Measurements from ENCODE around the gene NOP53. TPM values are rescaled to one million over a fixed set of nuclear protein-coding genes. Genes with fewer than 3 reads are reported as not detected.

Gene NOP53
- total and polyA plus RNA-seq, 2 of the 13 experiments (the other 11 are each of a cell fraction or from before 2014, with no cell fraction given): 53.9 to 141 TPM

DNA sequence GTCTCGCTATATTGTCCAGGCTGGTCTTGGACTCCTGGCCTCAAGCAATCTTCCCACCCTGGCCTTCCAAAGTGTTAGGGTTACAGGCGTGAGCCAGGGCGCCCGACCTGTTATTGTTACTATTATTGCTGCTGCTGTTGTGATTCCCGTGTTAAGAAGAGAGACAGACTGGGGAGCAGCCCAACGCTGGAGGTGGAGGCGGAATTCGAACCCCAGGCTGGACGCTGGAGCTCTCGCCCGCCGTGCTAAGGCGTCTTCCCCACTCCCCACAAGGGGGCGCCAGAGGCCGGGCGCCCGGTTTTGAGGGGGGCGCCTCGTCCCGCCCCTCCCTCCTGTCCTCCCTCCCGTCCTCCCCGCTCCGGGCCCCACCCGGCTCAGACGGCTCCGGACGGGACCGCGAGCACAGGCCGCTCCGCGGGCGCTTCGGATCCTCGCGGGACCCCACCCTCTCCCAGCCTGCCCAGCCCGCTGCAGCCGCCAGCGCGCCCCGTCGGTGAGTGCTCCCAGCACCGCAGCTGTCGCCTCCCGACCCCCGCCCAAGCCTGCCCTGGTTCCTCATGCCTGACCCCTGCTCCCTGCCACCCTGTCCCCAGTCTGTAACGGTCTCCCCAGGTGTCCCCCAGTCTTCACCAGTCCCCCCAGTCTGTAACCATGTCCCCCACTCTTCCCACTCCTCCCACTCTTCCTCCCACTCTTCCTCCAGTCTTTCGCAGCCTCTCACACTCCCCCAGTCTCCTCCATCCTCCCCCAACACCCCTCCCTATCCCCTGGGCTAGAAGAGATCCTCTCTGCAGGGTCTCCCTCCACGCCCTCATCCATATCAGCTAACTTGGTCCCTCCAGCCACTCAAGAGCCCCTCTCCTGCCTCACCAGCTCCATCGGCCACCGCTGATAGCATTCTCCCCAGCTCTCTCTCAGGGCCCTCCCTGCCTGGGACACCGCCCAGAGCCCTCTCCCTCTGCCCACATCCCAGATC lies 32.0 kb upstream of the NOP53 start, which contains the start of gene EHD2 (continued):
- TF ChIP-seq, protein P1, sequence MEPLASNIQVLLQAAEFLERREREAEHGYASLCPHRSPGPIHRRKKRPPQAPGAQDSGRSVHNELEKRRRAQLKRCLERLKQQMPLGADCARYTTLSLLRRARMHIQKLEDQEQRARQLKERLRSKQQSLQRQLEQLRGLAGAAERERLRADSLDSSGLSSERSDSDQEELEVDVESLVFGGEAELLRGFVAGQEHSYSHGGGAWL (CRISPR knock-in tag; IDR thresholded peaks at IDR 0.05): 0 out of 2 replicates have a peak, but pooled peaks have one; percentile 31
- TF ChIP-seq SMARCE1 (IDR thresholded peaks at IDR 0.05; ENCODE audit: borderline replicate concordance): no peak
- peak; percentile 94 for TF ChIP-seq ZNF263 (CRISPR knock-in tag; IDR thresholded peaks at IDR 0.05)
- TF ChIP-seq, protein P2, sequence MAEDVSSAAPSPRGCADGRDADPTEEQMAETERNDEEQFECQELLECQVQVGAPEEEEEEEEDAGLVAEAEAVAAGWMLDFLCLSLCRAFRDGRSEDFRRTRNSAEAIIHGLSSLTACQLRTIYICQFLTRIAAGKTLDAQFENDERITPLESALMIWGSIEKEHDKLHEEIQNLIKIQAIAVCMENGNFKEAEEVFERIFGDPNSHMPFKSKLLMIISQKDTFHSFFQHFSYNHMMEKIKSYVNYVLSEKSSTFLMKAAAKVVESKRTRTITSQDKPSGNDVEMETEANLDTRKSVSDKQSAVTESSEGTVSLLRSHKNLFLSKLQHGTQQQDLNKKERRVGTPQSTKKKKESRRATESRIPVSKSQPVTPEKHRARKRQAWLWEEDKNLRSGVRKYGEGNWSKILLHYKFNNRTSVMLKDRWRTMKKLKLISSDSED (CRISPR knock-in tag; IDR thresholded peaks at IDR 0.05): no peak
- TF ChIP-seq ZNF451 (CRISPR knock-in tag; IDR thresholded peaks at IDR 0.05): no peak
- TF ChIP-seq, protein P3, sequence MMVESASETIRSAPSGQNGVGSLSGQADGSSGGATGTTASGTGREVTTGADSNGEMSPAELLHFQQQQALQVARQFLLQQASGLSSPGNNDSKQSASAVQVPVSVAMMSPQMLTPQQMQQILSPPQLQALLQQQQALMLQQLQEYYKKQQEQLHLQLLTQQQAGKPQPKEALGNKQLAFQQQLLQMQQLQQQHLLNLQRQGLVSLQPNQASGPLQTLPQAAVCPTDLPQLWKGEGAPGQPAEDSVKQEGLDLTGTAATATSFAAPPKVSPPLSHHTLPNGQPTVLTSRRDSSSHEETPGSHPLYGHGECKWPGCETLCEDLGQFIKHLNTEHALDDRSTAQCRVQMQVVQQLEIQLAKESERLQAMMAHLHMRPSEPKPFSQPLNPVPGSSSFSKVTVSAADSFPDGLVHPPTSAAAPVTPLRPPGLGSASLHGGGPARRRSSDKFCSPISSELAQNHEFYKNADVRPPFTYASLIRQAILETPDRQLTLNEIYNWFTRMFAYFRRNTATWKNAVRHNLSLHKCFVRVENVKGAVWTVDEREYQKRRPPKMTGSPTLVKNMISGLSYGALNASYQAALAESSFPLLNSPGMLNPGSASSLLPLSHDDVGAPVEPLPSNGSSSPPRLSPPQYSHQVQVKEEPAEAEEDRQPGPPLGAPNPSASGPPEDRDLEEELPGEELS (CRISPR knock-in tag; IDR thresholded peaks at IDR 0.05): no peak
- no peak for TF ChIP-seq ZNF709 (CRISPR knock-in tag; IDR thresholded peaks at IDR 0.05)
- TF ChIP-seq, protein P4, sequence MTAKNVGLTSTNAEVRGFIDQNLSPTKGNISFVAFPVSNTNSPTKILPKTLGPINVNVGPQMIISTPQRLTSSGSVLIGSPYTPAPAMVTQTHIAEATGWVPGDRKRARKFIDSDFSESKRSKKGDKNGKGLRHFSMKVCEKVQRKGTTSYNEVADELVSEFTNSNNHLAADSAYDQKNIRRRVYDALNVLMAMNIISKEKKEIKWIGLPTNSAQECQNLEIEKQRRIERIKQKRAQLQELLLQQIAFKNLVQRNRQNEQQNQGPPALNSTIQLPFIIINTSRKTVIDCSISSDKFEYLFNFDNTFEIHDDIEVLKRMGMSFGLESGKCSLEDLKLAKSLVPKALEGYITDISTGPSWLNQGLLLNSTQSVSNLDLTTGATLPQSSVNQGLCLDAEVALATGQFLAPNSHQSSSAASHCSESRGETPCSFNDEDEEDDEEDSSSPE (CRISPR knock-in tag; IDR thresholded peaks at IDR 0.05): no peak
- no peak for TF ChIP-seq FOXK1 (CRISPR knock-in tag; IDR thresholded peaks at IDR 0.05; ENCODE audit: borderline replicate concordance, low read depth)
- TF ChIP-seq, protein P5, sequence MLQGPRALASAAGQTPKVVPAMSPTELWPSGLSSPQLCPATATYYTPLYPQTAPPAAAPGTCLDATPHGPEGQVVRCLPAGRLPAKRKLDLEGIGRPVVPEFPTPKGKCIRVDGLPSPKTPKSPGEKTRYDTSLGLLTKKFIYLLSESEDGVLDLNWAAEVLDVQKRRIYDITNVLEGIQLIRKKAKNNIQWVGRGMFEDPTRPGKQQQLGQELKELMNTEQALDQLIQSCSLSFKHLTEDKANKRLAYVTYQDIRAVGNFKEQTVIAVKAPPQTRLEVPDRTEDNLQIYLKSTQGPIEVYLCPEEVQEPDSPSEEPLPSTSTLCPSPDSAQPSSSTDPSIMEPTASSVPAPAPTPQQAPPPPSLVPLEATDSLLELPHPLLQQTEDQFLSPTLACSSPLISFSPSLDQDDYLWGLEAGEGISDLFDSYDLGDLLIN (CRISPR knock-in tag; IDR thresholded peaks at IDR 0.05; ENCODE audit: borderline replicate concordance): no peak
- no peak for TF ChIP-seq DNMT3B (CRISPR knock-in tag; conservative IDR thresholded peaks at IDR 0.05)
- TF ChIP-seq ZNF121 (CRISPR knock-in tag; IDR thresholded peaks at IDR 0.05): peak; percentile 54; the same call in 1 of the 2 replicates
- TF ChIP-seq, protein P6, sequence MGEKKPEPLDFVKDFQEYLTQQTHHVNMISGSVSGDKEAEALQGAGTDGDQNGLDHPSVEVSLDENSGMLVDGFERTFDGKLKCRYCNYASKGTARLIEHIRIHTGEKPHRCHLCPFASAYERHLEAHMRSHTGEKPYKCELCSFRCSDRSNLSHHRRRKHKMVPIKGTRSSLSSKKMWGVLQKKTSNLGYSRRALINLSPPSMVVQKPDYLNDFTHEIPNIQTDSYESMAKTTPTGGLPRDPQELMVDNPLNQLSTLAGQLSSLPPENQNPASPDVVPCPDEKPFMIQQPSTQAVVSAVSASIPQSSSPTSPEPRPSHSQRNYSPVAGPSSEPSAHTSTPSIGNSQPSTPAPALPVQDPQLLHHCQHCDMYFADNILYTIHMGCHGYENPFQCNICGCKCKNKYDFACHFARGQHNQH (CRISPR knock-in tag; IDR thresholded peaks at IDR 0.05): 0 out of 2 replicates have a peak, but pooled peaks have one; percentile 27
- TF ChIP-seq, protein P7, sequence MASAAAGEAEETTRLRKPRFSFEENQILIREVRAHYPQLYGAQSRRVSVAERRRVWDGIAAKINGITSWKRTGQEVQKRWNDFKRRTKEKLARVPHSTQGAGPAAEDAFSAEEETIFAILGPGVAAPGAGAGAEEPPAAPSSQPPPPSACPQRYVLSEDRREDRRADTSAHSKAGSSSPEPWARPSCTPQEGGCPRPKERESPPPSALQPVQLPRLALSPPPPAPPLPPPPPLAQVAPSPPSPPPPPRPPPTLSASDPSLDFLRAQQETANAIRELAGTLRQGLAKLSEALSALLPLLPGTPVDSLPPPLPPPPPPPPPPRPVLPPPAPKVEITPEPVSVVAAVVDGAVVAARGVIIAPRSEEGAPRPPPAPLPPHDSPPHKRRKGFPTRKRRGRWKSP (CRISPR knock-in tag; IDR thresholded peaks at IDR 0.05): no peak
- peak; percentile 6 for TF ChIP-seq TEAD3 (CRISPR knock-in tag; optimal IDR thresholded peaks at IDR 0.05; ENCODE audit: borderline replicate concordance)
- TF ChIP-seq, protein P8, sequence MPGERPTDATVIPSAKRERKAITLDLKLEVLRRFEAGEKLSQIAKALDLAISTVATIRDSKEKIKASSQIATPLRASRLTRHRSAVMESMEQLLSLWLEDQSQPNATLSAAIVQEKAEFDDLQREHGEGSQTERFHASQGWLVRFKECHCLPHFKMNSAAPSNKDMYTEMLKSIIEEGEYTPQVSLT (CRISPR knock-in tag; IDR thresholded peaks at IDR 0.05; ENCODE audit: borderline replicate concordance, low read depth): no peak
- TF ChIP-seq IKZF1 (IDR thresholded peaks at IDR 0.05): no peak
- no peak for TF ChIP-seq CCAR2 (optimal IDR thresholded peaks at IDR 0.05; ENCODE audit: low read depth, low read length)
- no peak for TF ChIP-seq PTBP1 (IDR thresholded peaks at IDR 0.05; ENCODE audit: low read depth, low read length, poor library complexity, severe bottlenecking)
